Panc1 (cell line): ENCODE results near the gene GPC1. TPM values are rescaled to one million over a fixed set of nuclear protein-coding genes. Genes with fewer than 3 reads are reported as not detected.

Experiments
- ATAC-seq: fragments of 200-7000 bp; cut with Tn5 transposase; 2 replicates; pipeline ENCODE4 v1.9.1; 2020; ENCODE audit warnings: mild to moderate bottlenecking, moderate library complexity
- BruUV-seq: library from RNA; stranded (reverse); fragments of 400-500 nt; replicated peaks from 2 replicates; lab custom pipeline; 2021; lab: Mats Ljungman, UMichigan
- CTCF ChIA-PET: fragments of 300-600 bp; sonication (Branson Sonifier 250); formaldehyde crosslinking; loops from one replicate; lab custom pipeline; 2022; ENCODE audit warnings: antibody characterized with exemption; lab: Charles Lee
- POLR2A ChIA-PET: fragments of 300-600 bp; sonication (Branson Sonifier 250); formaldehyde crosslinking; loops from one replicate; lab custom pipeline; 2022; ENCODE audit warnings: antibody characterized with exemption; lab: Charles Lee
- DNase-seq: peaks from one replicate; pipeline ENCODE4 v3.0.0-alpha.2; 2010; ENCODE audit warnings: low read depth, low spot score
- H3K27ac ChIP-seq: 2 replicates; pipeline ENCODE4 v1.5.1; 2011; ENCODE audit warnings: mild to moderate bottlenecking, low read length, inconsistent platforms
- H3K27me3 ChIP-seq: fragments of 200-500 bp; sonication (Bioruptor generic); 2 replicates; pipeline ENCODE4 v1.6.0; 2014; ENCODE audit warnings: low read length, inconsistent platforms; ENCODE audit not compliant: control insufficient read depth, insufficient read depth
- H3K36me3 ChIP-seq: fragments of 200-500 bp; sonication (Bioruptor generic); 2 replicates; pipeline ENCODE4 v1.5.1; 2014; ENCODE audit warnings: inconsistent platforms, mild to moderate bottlenecking, low read length, moderate library complexity; ENCODE audit not compliant: control insufficient read depth, insufficient read depth
- H3K4me1 ChIP-seq: 2 replicates; pipeline ENCODE4 v1.5.1; 2011; ENCODE audit warnings: inconsistent platforms, mild to moderate bottlenecking, low read length, moderate library complexity; ENCODE audit not compliant: control insufficient read depth, insufficient read depth
- H3K4me3 ChIP-seq, 2 experiments: 2 replicates each; pipeline ENCODE4 v1.5.1; 2011 to 2012; ENCODE audit warnings: low read depth in 2 of 2, low read length in 2 of 2, mild to moderate bottlenecking in 2 of 2, inconsistent platforms in 1 of 2, moderate library complexity in 1 of 2
- H3K9me3 ChIP-seq: fragments of 200-500 bp; sonication (Bioruptor generic); 2 replicates; pipeline ENCODE4 v1.5.1; 2014; ENCODE audit warnings: low read depth, mild to moderate bottlenecking, inconsistent platforms, low read length, moderate library complexity; ENCODE audit not compliant: control insufficient read depth, insufficient read depth
- CTCF ChIP-seq: fragments of 450-650 bp; IDR thresholded peaks from 2 replicates; pipeline ENCODE4 v1.5.1; 2017; ENCODE audit warnings: mild to moderate bottlenecking
- POLR2AphosphoS5 ChIP-seq: IDR thresholded peaks from 2 replicates; pipeline ENCODE4 v1.6.1; 2012; ENCODE audit warnings: mild to moderate bottlenecking, low read depth, low read length, moderate library complexity
- REST ChIP-seq, 2 experiments: IDR thresholded peaks; 2 replicates each; pipeline ENCODE4 v1.6.1; 2011 to 2012; ENCODE audit warnings: low read depth in 2 of 2, control low read depth in 1 of 2, low read length in 1 of 2, mild to moderate bottlenecking in 1 of 2, moderate library complexity in 1 of 2; ENCODE audit not compliant: insufficient read depth in 1 of 2
- SIN3A ChIP-seq: IDR thresholded peaks from 2 replicates; pipeline ENCODE4 v1.6.1; 2012; ENCODE audit warnings: low read depth, mild to moderate bottlenecking, low read length, moderate library complexity, borderline replicate concordance; ENCODE audit not compliant: insufficient read depth
- TCF7L2 ChIP-seq: IDR thresholded peaks from 2 replicates; pipeline ENCODE4 v1.6.1; 2011; ENCODE audit warnings: mild to moderate bottlenecking, low read depth, low read length, inconsistent platforms
- in situ Hi-C: cut with HindIII; loops from 2 replicates; pipeline ENCODE4 v1.10.0; 2016; ENCODE audit warnings: low sequenced_read_pairs, low pct_unique_long_range_greater_than_20kb
- intact Hi-C: fragments of 100-400 bp; cut with micrococcal nuclease; formaldehyde crosslinking; loops from one replicate; pipeline ENCODE4 v1.10.0; 2022; ENCODE audit not compliant: unreplicated experiment
- total RNA-seq: library from RNA; stranded (reverse); gene quantifications from one replicate; pipeline ENCODE4 v1.2.1, GENCODE V29; 2021; ENCODE audit not compliant: unreplicated experiment

The GPC1 gene
- total RNA-seq, 1 experiment from 2014 or later: 88.7 TPM

GRCh38 chr2:240463866-240464481 lies 28.5 kb downstream of the GPC1 start:
- DNase-seq (no peak), ATAC-seq (no peak)
- no peak overlapping the region for H3K27ac ChIP-seq
- H3K4me1 ChIP-seq: peaks cover 8% of the 10 kb centered on the region; the same call in 1 of the 2 replicates
- no TSS peak for BruUV-seq
- intact Hi-C loops (no loop called here), in situ Hi-C loops (no loop called here)
- no peaks in the 10 kb centered on the region for H3K27me3 ChIP-seq
- ChIA-PET CTCF (no interaction called here), POLR2A (no interaction called here)
- no peaks in the 10 kb centered on the region; the same call in 1 of the 2 replicates for H3K36me3 ChIP-seq
- H3K9me3 ChIP-seq: no peaks in the 10 kb centered on the region
- no peak overlapping the region for H3K4me3 ChIP-seq
- TF ChIP-seq REST (IDR thresholded peaks at IDR 0.05; ENCODE audit: insufficient read depth in 1 of 2, low read depth in 2 of 2, low read length in 1 of 2): no peak
- TF ChIP-seq TCF7L2: no peak
- no peak for TF ChIP-seq SIN3A
- TF ChIP-seq POLR2AphosphoS5: no peak
- TF ChIP-seq CTCF: no peak

- POLR2A ChIA-PET: no interaction called here
- TF ChIP-seq CTCF (no peak), TCF7L2 (no peak), POLR2AphosphoS5 (no peak), REST (IDR thresholded peaks at IDR 0.05; ENCODE audit: insufficient read depth in 1 of 2, low read depth in 2 of 2, low read length in 1 of 2) (no peak), SIN3A (no peak)
- CTCF ChIA-PET: no interaction called here
- H3K27ac ChIP-seq: no peak overlapping the region
- DNase-seq: no peak
- in situ Hi-C loops (no loop called here), intact Hi-C loops (no loop called here)
- no peaks in the 10 kb centered on the region; the same call in 1 of the 2 replicates for H3K36me3 ChIP-seq
- no peak overlapping the region for H3K4me3 ChIP-seq
- no peaks in the 10 kb centered on the region for H3K9me3 ChIP-seq
- H3K4me1 ChIP-seq: peaks cover under 1% of the 10 kb centered on the region; the same call in 1 of the 2 replicates
- no TSS peak for BruUV-seq
- no peak for ATAC-seq
- no peaks in the 10 kb centered on the region for H3K27me3 ChIP-seq
These were observed 29.2 kb downstream of the GPC1 start for GRCh38 chr2:240464514-240465241.
